ENCODE data around the gene SLMAP.

The SLMAP gene

DNA sequence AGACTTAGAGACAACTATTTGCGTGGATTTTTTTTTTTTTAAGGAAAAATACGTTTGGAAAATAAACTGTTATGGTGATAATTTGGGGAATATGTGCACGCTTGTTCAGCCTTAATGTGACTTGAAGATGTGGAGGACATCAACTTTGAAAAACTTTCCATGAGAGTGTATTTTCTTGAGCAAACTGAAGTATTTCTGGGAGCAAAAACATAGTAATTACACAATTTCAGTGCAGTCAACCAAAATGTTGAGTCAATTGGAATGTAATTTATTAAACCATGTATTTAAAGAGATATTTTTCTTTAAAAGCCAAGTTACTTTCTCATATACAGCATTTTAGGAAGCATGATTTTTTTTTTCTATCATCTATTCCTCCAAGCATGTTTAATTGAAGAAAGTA, 171.8 kb downstream of the SLMAP start:
- Histone ChIP-seq H3K9me3 (ENCODE audit: control insufficient read depth, low read length) (no peaks in the 10 kb centered on the region), H3K27me3 (ENCODE audit: control insufficient read depth, insufficient read depth, low read length, poor library complexity, severe bottlenecking) (no peaks in the 10 kb centered on the region), H3K4me1 (ENCODE audit: control insufficient read depth, insufficient read depth, low read length) (no peaks in the 10 kb centered on the region), H3K4me3 (ENCODE audit: insufficient read depth, low read depth, low read length) (no peak overlapping the region), H3K27ac (ENCODE audit: insufficient read depth, low read depth, low read length, poor library complexity, severe bottlenecking) (no peak overlapping the region), H3K36me3 (ENCODE audit: control insufficient read depth, insufficient read depth, low read length) (no peaks in the 10 kb centered on the region)
- 90 to 93% methylated on average over 3 of the region's 3 CpGs for WGBS, 2 experiments

DNA sequence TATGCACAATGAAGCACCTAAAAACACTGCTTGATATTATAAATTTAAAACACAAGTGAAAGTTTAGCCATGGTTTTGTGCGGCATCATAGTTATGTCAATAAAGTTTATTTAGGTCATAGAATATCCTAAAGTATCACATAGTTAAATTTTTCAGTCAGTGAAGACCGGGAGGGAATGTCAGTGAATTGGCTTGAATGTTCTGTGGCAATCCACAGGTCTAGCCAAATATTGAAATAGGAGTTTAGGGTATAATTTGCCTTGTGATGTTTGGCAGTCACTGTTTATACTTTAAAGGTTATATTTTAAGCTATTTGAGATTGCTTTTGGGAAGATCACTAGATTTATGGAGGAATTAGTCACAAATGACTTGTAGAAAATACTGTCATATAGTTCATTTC, 172.4 kb downstream of the SLMAP start:
- Histone ChIP-seq H3K36me3 (ENCODE audit: control insufficient read depth, insufficient read depth, low read length) (no peaks in the 10 kb centered on the region), H3K4me1 (ENCODE audit: control insufficient read depth, insufficient read depth, low read length) (no peaks in the 10 kb centered on the region), H3K27me3 (ENCODE audit: control insufficient read depth, insufficient read depth, low read length, poor library complexity, severe bottlenecking) (no peaks in the 10 kb centered on the region), H3K9me3 (ENCODE audit: control insufficient read depth, low read length) (no peaks in the 10 kb centered on the region), H3K4me3 (ENCODE audit: insufficient read depth, low read depth, low read length) (no peak overlapping the region), H3K27ac (ENCODE audit: insufficient read depth, low read depth, low read length, poor library complexity, severe bottlenecking) (no peak overlapping the region)
- WGBS, 2 experiments: 90 to 95% methylated on average over 1 to 2 of the region's 2 CpGs

DNA sequence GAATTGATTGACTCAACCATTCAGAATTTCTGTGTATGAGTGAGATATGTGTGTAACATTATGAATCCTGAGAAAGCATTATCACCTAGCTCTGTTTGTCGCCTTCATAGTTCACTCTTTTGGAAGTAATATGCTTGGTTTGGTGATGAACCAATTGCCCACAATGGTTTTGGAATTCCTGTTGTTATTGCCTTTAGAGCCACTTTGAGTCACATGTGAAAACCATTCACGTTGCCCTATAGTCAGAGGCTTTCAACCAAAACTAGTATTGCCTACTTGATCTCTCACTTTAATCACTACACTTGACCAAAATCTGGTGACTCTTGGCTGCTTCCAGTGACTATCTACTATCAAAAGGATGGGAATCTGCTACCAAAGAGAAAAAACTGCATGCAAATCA, 173.9 kb downstream of the SLMAP start:
- H3K4me3 ChIP-seq (ENCODE audit: insufficient read depth, low read depth, low read length): no peak overlapping the region
- no peaks in the 10 kb centered on the region for H3K27me3 ChIP-seq (ENCODE audit: control insufficient read depth, insufficient read depth, low read length, poor library complexity, severe bottlenecking)
- no peaks in the 10 kb centered on the region for H3K36me3 ChIP-seq (ENCODE audit: control insufficient read depth, insufficient read depth, low read length)
- no peaks in the 10 kb centered on the region for H3K9me3 ChIP-seq (ENCODE audit: control insufficient read depth, low read length)
- H3K4me1 ChIP-seq (ENCODE audit: control insufficient read depth, insufficient read depth, low read length): no peaks in the 10 kb centered on the region
- WGBS, 2 experiments: 94% methylated on average over 2 of the region's 2 CpGs
- H3K27ac ChIP-seq (ENCODE audit: insufficient read depth, low read depth, low read length, poor library complexity, severe bottlenecking): no peak overlapping the region

DNA sequence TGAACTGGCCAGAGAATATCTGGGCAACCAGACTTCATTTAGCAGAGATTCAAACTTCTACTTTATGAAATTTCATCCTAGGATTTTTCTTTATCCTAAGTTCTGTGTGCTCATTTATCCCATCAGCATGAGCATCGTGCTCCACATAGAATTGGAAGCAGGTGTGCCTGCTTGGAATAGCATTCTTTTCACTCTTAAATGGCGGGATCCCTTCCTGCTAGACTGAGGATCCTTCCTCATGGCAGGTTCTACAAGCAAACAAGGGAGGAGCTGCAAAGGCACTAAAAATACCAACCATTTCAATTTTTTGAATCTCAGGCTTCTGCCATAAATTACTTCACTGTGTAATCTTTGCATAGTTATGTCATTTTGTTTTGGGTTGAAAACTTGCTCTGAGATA, 177.5 kb downstream of the SLMAP start:
- Histone ChIP-seq H3K27me3 (ENCODE audit: control insufficient read depth, insufficient read depth, low read length, poor library complexity, severe bottlenecking) (no peaks in the 10 kb centered on the region), H3K27ac (ENCODE audit: insufficient read depth, low read depth, low read length, poor library complexity, severe bottlenecking) (no peak overlapping the region), H3K4me3 (ENCODE audit: insufficient read depth, low read depth, low read length) (no peak overlapping the region), H3K4me1 (ENCODE audit: control insufficient read depth, insufficient read depth, low read length) (no peaks in the 10 kb centered on the region), H3K36me3 (ENCODE audit: control insufficient read depth, insufficient read depth, low read length) (no peaks in the 10 kb centered on the region), H3K9me3 (ENCODE audit: control insufficient read depth, low read length) (no peaks in the 10 kb centered on the region)
- 91 to 92% methylated on average over 2 of the region's 2 CpGs for WGBS, 2 experiments

DNA sequence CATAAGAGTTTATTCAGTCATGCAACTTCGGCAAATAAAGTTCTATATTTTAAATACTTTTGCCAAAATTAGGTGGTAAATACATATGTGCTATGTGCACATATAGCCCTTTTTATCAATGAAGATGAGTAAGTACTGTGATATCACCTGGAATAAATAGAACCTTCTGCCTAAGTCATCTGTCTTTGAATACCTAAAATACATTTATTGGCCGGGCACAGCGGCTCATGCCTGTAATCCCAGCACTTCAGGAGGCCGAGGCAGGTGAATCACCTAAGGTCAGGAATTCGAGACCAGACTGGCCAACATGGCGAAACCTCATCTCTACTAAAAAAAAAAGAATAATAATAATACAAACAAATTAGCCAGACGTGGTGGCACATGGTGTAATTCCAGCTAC, 178.3 kb downstream of the SLMAP start:
- Histone ChIP-seq H3K27ac (ENCODE audit: insufficient read depth, low read depth, low read length, poor library complexity, severe bottlenecking) (no peak overlapping the region), H3K27me3 (ENCODE audit: control insufficient read depth, insufficient read depth, low read length, poor library complexity, severe bottlenecking) (no peaks in the 10 kb centered on the region), H3K9me3 (ENCODE audit: control insufficient read depth, low read length) (no peaks in the 10 kb centered on the region), H3K4me1 (ENCODE audit: control insufficient read depth, insufficient read depth, low read length) (no peaks in the 10 kb centered on the region), H3K4me3 (ENCODE audit: insufficient read depth, low read depth, low read length) (no peak overlapping the region), H3K36me3 (ENCODE audit: control insufficient read depth, insufficient read depth, low read length) (no peaks in the 10 kb centered on the region)
- WGBS, 2 experiments: 89 to 92% methylated on average over 6 to 7 of the region's 7 CpGs

DNA sequence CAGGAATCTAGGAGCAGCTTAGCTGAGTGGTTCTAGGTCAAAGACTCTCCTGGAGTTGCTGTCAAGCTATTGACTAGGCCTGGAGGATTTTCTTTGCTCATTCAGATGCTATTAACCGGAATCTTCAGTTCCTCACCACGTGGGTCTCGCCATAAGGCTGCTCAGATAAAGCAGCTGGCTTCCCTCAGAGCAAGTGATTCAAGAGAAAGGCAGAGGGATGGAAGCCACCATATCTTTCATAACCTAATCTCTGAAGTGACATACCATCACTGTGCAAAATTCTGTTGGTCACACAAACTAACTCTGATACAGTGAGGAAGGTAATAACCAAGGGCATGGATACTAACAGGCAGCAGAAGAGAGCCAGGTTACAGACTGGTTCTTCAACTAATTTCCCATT, 179.4 kb downstream of the SLMAP start:
- no peaks in the 10 kb centered on the region for H3K36me3 ChIP-seq (ENCODE audit: control insufficient read depth, insufficient read depth, low read length)
- 86 to 91% methylated on average over 3 of the region's 3 CpGs for WGBS, 2 experiments
- no peaks in the 10 kb centered on the region for H3K27me3 ChIP-seq (ENCODE audit: control insufficient read depth, insufficient read depth, low read length, poor library complexity, severe bottlenecking)
- no peaks in the 10 kb centered on the region for H3K9me3 ChIP-seq (ENCODE audit: control insufficient read depth, low read length)
- no peak overlapping the region for H3K4me3 ChIP-seq (ENCODE audit: insufficient read depth, low read depth, low read length)
- no peaks in the 10 kb centered on the region for H3K4me1 ChIP-seq (ENCODE audit: control insufficient read depth, insufficient read depth, low read length)
- H3K27ac ChIP-seq (ENCODE audit: insufficient read depth, low read depth, low read length, poor library complexity, severe bottlenecking): no peak overlapping the region

DNA sequence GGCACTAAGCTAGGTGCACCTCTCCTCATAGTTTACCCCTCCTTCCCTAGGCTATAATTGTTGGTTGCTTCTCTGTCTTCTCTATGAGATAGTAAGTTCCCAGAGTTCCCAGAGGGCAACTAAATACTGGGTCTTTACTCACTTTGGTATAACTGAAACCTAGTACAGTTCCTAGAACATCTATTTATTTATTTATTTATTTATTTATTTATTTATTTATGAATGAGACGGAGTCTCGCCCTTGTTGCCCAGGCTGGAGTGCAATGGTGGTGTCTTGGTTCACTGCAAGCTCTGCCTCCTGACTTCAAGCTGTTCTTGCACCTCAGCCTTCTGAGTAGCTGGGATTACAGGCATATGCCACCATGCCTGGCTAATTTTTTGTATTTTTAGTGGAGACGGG, 181.0 kb downstream of the SLMAP start:
- no peaks in the 10 kb centered on the region for H3K27me3 ChIP-seq (ENCODE audit: control insufficient read depth, insufficient read depth, low read length, poor library complexity, severe bottlenecking)
- no peak overlapping the region for H3K4me3 ChIP-seq (ENCODE audit: insufficient read depth, low read depth, low read length)
- 93 to 96% methylated on average over 3 of the region's 3 CpGs for WGBS, 2 experiments
- no peaks in the 10 kb centered on the region for H3K4me1 ChIP-seq (ENCODE audit: control insufficient read depth, insufficient read depth, low read length)
- no peaks in the 10 kb centered on the region for H3K9me3 ChIP-seq (ENCODE audit: control insufficient read depth, low read length)
- H3K27ac ChIP-seq (ENCODE audit: insufficient read depth, low read depth, low read length, poor library complexity, severe bottlenecking): no peak overlapping the region
- no peaks in the 10 kb centered on the region for H3K36me3 ChIP-seq (ENCODE audit: control insufficient read depth, insufficient read depth, low read length)

DNA sequence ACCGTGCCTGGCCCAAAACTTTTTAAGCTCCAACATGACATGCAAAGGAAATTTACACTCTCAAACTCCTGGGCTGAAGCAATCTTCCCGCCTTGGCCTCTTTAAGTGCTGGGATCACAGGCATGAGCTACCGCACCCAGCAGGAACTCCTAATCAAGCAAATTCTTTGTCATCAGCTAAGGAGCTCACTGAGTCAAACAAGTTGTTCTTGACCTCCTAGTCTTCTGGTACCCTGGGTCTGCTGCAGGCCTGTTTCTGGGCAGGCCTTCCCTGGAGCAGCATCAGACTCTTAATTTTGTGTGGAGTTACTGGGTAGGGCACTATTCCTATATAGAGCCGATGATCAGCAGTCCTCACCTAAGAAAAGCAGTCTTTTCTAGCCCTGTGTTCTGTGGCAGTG, 183.7 kb downstream of the SLMAP start:
- Histone ChIP-seq H3K27me3 (ENCODE audit: control insufficient read depth, insufficient read depth, low read length, poor library complexity, severe bottlenecking) (no peaks in the 10 kb centered on the region), H3K9me3 (ENCODE audit: control insufficient read depth, low read length) (no peaks in the 10 kb centered on the region), H3K4me1 (ENCODE audit: control insufficient read depth, insufficient read depth, low read length) (no peaks in the 10 kb centered on the region), H3K36me3 (ENCODE audit: control insufficient read depth, insufficient read depth, low read length) (no peaks in the 10 kb centered on the region), H3K4me3 (ENCODE audit: insufficient read depth, low read depth, low read length) (no peak overlapping the region), H3K27ac (ENCODE audit: insufficient read depth, low read depth, low read length, poor library complexity, severe bottlenecking) (no peak overlapping the region)
- 71% methylated on average over 4 of the region's 4 CpGs for WGBS, 2 experiments

DNA sequence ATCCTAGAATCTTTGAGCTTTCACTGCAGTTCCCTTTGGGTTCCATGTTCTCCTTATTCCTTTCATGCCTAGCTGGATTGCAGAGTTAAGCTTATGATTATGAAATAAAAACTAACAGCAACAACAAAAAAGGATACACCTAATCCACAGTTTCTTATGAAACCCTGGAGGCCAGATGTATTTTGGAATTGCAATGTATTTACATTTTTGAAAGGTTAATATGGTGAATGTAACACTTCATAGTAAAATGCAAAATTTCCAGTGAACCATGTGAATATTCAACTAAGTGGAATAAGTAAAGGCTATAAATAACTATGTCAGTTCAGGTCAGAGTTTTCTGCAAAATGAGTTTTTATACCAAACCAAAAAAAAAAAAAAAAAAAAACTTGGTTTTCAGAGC, 186.3 kb downstream of the SLMAP start:
- H3K36me3 ChIP-seq (ENCODE audit: control insufficient read depth, insufficient read depth, low read length): no peaks in the 10 kb centered on the region
- H3K27me3 ChIP-seq (ENCODE audit: control insufficient read depth, insufficient read depth, low read length, poor library complexity, severe bottlenecking): no peaks in the 10 kb centered on the region
- H3K4me1 ChIP-seq (ENCODE audit: control insufficient read depth, insufficient read depth, low read length): no peaks in the 10 kb centered on the region
- no peak overlapping the region for H3K4me3 ChIP-seq (ENCODE audit: insufficient read depth, low read depth, low read length)
- H3K9me3 ChIP-seq (ENCODE audit: control insufficient read depth, low read length): no peaks in the 10 kb centered on the region
- H3K27ac ChIP-seq (ENCODE audit: insufficient read depth, low read depth, low read length, poor library complexity, severe bottlenecking): no peak overlapping the region

DNA sequence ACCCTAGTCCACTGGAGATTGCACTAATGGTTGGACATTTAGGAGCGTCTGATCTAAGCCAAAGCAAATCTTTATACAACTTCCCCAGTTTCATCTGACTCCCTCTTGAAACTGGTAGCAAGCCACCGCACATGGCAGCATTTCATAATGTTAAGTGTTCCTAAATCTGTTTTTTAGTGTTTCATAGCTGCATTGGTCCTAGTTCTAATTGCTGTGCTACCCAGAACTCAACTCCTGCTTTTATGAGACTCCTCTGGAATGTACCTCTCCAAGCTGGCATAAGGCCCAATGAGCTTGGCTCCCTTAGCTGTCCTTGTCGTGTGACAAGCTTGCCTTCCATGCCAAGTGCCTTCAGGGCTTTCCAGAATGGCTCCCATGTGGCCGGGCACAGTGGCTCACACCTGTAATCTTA, 186.8 kb downstream of the SLMAP start:
- no peaks in the 10 kb centered on the region for H3K36me3 ChIP-seq (ENCODE audit: control insufficient read depth, insufficient read depth, low read length)
- H3K9me3 ChIP-seq (ENCODE audit: control insufficient read depth, low read length): no peaks in the 10 kb centered on the region
- no peak overlapping the region for H3K27ac ChIP-seq (ENCODE audit: insufficient read depth, low read depth, low read length, poor library complexity, severe bottlenecking)
- H3K27me3 ChIP-seq (ENCODE audit: control insufficient read depth, insufficient read depth, low read length, poor library complexity, severe bottlenecking): no peaks in the 10 kb centered on the region
- peaks cover under 1% of the 10 kb centered on the region for H3K4me1 ChIP-seq (ENCODE audit: control insufficient read depth, insufficient read depth, low read length)
- 87 to 97% methylated on average over 4 of the region's 4 CpGs for WGBS, 2 experiments
- H3K4me3 ChIP-seq (ENCODE audit: insufficient read depth, low read depth, low read length): no peak overlapping the region
